Mesenteric fat pad (tissue), 1 donor: ENCODE results near the gene MICAL3. TPM values are rescaled to one million over a fixed set of nuclear protein-coding genes. Genes with fewer than 3 reads are reported as not detected.

Experiments
- DNase-seq: peaks from one replicate; pipeline ENCODE4 v3.0.0-alpha.2; 2020; ENCODE audit warnings: low spot score
- total RNA-seq: library from RNA; stranded (reverse); fragmentation: NEBNext Ultra II Directional; extraction: Animal tissue kit (Norgen Biotek cat#: 25700); gene quantifications from one replicate; pipeline ENCODE4 v1.2.1, GENCODE V29; 2021
- donor health status: DM: yes; HTN: yes; CAD: no.

MICAL3 gene
- total RNA-seq, 1 donor from 2014 or later = 65.2 TPM

- DNase-seq = no peak
Measured at GRCh38 chr22:17974703-17975372, 49.5 kb downstream of the MICAL3 start.

GRCh38 chr22:17974087-17974486 lies 50.3 kb downstream of the MICAL3 start:
- no peak for DNase-seq

- no peak for DNase-seq
Measured at GRCh38 chr22:17973217-17973616, 51.1 kb downstream of the MICAL3 start.

GRCh38 chr22:17972385-17973191 lies 51.8 kb downstream of the MICAL3 start:
- no peak for DNase-seq

- DNase-seq = no peak
Measured at GRCh38 chr22:17971711-17972110, 52.6 kb downstream of the MICAL3 start.

- no peak for DNase-seq
Measured at GRCh38 chr22:17970201-17970708, 54.1 kb downstream of the MICAL3 start.

- no peak for DNase-seq
Measured at GRCh38 chr22:17969701-17970113, 54.7 kb downstream of the MICAL3 start.

- no peak for DNase-seq
Measured at GRCh38 chr22:17968126-17968525, 56.2 kb downstream of the MICAL3 start.

GRCh38 chr22:17966403-17966717 lies 58.0 kb downstream of the MICAL3 start:
- DNase-seq = no peak

GRCh38 chr22:17965538-17966402 lies 58.6 kb downstream of the MICAL3 start:
- DNase-seq = no peak

GRCh38 chr22:17964643-17965042 lies 59.7 kb downstream of the MICAL3 start:
- no peak for DNase-seq

GRCh38 chr22:17964156-17964555 lies 60.2 kb downstream of the MICAL3 start:
- DNase-seq = no peak

GRCh38 chr22:17963015-17963414 lies 61.3 kb downstream of the MICAL3 start:
- no peak for DNase-seq

GRCh38 chr22:17962168-17962567 lies 62.2 kb downstream of the MICAL3 start:
- DNase-seq = no peak

GRCh38 chr22:17961446-17961729 lies 63.0 kb downstream of the MICAL3 start:
- no peak for DNase-seq

GRCh38 chr22:17960695-17961445 lies 63.5 kb downstream of the MICAL3 start:
- DNase-seq = no peak

- no peak for DNase-seq
Measured at GRCh38 chr22:17960011-17960410, 64.3 kb downstream of the MICAL3 start.

- DNase-seq = peak; percentile 3
Measured at GRCh38 chr22:17958166-17958565, 66.2 kb downstream of the MICAL3 start.

GRCh38 chr22:17957693-17958092 lies 66.7 kb downstream of the MICAL3 start:
- DNase-seq = peak; percentile 55

GRCh38 chr22:17957204-17957603 lies 67.2 kb downstream of the MICAL3 start:
- peak; percentile 39 for DNase-seq

- no peak for DNase-seq
Measured at GRCh38 chr22:17956630-17957029, 67.7 kb downstream of the MICAL3 start.
